OCI-M1 (cell line): Measurements from ENCODE around the gene OR2F1.

Source experiments
- DNase-seq: peaks from one replicate; lab custom pipeline; 2025; lab: John Stamatoyannopoulos, UW

Gene OR2F1

DNA sequence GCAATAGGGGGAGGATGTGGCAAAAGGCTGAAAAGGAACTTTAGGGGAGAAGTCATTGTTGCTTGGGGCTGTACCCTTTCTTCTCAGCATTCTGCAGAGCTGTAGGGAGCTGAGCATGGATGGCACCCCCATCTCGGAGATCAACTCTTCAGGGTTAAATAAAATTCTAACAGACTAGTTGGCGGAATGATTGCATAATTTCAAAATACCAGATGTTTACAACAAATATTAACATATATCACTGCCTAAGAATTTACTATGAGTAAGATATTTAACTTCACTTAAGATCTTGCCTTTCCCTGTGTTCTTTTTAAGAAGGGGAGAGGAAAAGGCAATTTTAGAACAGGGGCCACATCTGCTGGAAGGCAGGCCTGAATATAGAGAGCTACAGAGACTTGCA is 509 bp upstream of the OR2F1 start:
- DNase-seq: no peak

DNA sequence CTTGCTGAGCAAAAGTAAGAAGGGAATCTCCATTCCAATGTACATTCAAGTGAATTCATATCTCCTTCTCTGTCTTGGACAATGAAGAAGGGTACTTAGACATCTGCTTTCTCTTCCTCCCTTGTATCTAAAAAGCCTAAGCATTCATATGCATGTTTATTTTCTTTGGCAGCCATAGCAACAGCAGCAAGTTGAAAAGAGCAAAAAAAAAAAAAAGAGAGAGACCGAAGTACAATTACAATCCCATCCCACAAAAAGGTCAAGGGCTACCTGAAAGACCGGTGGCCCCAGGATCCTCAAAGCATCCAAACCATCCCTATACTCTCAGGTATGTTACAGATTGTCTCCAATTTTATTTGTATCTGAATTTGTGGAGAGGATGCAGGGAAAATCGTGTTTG is 4.1 kb downstream of the OR2F1 start:
- DNase-seq: no peak

DNA sequence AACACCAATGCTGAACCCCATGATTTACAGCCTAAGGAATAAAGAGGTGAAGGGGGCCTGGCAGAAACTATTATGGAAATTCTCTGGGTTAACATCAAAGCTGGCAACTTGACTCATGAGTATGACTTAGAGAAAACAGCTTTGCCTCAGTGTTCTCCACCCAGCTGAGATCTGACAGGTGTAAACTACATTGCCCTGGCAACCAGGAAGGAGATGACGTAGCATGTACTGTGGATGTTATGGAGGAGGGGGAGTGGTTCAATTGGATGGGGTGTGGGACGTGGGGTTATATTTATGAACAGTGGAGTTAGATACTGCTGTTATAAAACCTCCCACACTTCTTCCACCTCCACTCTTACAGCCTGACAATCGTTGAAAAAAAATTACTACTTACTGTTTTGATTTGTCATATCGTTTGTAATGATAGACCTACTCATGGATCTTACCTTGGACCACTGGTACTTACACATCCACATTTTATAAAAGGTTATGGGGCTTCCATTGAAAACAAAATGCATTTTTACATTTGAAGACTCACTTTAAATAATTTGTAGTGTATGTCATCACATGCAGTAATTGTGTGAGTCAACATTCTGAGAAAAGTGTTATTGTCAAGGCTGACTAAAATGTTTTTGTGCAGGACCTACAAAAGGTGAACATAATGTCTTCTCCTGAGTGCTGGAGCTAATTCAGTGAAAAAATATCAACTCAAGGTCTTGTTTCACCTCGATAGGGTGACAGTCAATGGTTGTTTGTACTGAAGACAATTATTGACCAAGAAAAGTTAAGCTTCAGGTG is 6.4 kb downstream of the OR2F1 start:
- no peak for DNase-seq

DNA sequence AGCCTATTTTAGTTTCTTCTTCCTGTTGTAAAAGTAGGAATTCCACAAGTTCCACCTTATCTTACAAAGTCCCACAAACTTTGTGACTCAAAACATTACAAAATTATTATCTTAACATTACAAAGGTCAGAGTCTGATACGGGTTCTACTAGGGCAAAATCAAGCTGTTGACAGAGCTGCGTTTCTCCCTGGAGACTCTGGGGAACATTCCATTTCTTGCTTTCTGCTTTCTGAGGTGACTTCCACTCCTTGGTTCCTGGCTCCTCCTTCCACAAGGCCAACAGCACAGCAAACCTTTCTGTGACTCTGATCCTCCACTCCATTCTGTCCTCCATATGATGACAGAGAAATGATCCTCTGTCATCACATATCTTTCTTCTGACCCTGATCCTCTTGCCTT is 10.6 kb downstream of the OR2F1 start:
- no peak for DNase-seq

DNA sequence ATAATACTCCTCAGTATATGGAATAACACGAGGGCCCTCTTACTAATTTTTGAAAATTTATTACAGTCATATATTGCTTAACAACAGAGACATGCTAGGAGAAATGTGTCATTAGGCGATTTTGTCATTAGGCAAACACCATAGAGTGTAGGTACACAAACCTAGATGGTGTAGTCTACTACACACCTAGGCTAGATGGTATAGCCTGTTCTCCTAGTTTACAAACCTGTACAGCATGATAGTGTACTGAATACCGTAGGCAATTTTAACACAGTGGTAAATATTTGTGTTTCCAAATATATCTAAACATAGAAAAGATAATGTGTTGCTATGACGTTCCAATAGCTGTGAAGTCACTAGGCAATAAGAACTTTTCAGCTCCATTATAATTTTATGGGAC is 12.8 kb downstream of the OR2F1 start:
- no peak for DNase-seq

DNA sequence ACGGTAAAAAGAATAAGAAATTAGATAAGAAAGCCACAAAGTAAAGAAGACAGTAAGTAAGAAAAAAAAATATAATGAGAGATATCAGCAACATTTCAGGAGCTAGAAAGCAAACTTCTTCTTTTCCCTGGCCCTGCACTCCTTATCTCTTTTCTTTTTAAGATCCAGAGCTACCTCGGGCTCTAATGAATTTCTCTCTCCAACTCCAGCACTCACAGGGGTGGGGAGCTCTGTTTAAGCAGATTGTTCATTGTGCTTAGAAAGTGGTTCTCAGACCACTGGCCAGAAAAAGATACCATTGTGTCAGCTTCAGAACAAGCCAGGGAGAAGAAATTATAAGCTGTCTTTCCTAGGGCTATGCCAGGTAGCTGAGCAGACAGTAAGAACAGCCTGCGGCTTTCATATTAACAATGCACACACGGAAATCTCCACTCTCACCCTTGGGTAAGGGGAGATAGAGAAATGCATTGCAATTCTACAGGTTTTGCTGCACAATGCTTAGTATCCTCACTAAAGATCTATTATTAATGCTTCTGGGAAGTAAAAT is 19.3 kb downstream of the OR2F1 start:
- peak; percentile 79 for DNase-seq

DNA sequence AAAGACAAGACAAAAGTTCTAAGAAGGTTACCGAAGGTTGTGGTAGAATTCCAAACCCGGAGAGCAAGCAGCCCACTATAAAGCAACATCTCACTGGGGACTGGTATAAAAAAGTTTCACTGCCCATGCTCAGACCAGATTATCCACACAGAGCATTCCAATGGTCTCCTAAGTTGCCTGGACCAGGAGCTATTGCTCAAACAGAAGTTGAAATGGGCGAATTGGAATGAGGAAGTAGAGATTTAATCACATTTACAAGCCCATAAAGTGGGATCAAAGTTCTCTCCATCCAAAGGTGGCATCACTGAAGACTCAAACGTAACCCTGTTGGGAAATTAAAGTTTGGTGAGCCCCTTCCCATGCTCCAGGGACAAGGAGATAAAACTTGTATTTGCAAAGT is 19.8 kb downstream of the OR2F1 start:
- peak; percentile 24 for DNase-seq

DNA sequence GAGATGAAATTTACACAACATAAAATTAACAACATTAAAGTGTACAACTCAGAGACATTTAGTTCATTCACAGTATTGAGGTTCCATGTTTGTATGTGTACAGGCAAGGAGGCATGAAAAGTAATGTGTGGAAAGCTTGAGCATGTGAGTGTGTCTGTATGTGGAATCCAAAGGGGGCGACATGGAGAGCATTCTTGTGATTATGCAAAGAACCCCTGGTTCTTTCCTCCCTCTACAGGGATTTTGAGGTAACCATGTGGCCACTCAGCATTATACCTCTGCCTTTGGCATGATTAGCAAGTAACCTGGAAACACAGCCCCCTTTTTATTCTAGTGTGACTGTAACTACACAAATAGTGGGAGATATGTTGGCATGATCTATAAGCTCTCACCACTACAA is 21.0 kb downstream of the OR2F1 start:
- DNase-seq: peak; percentile 23

DNA sequence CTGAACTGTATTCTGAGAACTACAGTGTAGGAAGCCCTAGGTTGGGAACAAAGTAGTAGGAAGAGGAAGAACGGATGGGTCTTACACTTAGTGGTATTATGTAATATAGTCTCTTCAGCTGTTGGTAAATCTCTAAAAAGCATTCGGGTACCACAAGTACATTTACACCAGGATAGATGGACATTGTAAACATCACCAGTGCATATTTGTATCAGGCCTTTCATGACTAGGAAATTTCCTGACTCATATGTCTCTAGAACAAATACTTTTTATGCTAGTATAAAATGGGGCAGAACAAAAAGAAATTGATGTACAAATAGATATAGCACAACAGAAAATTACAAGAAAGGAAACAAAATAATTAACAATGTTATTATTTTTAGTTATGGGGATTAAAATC is 23.9 kb downstream of the OR2F1 start:
- DNase-seq: no peak

DNA sequence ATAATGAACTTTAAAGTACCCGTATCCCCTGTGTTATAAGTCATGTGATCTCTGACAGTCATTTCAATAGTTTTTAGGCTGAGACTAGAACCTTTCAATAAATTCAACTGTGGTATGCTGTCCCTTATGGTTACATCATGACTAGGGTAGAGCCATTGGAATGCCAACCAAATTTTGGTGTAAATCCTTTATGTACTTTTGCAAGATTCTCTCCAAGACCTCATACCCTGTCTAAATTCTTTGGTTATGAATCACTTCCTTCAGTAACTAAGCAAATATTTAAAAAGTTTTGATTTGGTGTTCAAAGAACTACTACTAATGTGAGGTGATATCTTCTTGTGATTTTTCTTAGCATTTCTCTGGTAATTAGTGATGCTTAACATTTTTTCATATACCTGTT is 24.7 kb downstream of the OR2F1 start:
- no peak for DNase-seq

DNA sequence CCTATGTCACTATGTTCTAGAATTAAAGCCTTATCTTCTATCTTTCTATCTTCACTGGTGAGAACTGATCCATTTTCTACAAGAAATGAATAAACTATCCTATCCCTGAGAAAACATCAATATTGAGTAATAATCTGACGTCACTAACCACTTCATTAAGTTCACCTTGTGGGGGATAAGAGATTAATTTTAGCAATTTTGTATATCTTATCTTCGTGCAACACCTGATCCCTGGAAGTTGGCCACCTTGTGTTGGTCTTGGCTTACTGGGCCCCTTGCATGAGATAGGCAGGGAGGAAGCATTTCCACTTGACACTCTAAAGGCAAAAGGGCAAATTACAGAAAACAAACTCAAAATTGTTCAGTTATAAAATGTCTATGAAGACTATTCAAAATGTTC is 25.4 kb downstream of the OR2F1 start:
- DNase-seq: peak; percentile 15

DNA sequence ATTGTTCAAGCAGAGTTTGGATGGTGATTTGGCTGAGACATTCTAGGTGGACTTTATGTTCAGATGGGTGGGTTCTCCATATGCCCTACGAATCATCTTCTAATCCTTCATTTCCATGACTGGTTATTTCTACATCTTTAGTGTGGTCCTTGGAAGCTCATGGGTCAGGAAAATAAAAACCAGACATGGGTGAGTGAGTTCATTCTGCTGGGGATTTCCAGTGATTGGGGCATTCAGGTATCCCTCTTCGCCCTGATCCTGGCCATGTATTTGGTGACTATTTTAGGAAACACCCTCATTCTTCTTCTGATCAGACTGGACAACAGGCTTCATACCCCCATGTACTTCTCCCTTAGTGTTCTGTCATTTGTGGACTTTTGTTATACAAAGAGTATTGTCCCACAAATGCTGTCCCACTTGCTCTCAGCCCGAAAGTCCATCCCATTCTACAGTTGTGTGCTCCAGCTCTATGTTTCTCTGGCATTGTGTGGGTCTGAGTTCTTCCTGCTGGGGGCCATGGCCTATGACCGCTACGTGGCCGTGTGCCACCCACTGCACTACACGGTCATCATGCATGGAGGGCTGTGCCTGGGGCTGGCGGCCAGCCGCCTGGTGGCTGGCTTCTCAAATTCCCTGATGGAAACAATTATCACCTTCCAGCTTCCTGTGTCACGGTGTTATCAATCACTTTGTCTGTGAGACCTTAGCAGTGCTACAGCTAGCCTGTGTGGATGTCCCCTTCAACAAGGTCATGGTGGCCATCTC is 26.3 kb downstream of the OR2F1 start:
- DNase-seq: no peak

DNA sequence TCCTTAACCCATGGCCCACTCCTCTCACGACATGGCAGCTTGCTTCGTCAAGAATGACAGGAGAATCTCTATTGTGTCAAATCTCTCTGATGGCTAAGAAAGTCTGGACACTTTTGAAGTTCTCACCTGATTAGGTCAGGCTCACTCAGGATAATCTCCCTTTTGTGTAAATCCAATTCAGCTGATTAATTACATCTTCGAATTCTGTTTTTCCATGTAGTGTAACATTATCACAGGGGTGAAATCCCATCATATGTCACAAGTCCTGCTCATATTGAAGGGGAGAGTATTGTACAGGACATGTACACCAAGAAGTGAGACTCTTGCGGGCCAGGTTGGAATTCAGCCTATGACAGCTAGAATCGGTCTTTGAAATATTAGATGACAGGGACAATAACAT is 29.3 kb downstream of the OR2F1 start:
- no peak for DNase-seq

DNA sequence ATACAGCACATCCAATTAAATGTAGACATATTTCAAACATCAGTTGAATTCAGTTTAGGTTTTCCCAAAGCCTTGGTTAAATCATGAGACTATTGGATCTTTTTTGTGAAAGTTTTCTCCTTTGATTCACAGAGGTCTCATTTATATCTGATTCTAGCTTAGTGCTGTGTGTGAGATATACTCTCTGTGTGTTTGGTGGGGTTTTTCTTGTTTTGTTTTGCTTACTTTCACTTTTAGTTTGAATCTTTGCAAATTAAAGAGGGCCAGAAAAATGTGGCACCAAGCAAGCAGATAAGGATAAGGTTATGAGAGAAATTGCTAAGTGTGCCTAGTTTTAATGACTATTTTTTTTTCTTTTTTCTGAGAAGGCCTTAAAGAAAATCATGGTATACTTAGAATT is 32.9 kb downstream of the OR2F1 start:
- peak; percentile 68 for DNase-seq

DNA sequence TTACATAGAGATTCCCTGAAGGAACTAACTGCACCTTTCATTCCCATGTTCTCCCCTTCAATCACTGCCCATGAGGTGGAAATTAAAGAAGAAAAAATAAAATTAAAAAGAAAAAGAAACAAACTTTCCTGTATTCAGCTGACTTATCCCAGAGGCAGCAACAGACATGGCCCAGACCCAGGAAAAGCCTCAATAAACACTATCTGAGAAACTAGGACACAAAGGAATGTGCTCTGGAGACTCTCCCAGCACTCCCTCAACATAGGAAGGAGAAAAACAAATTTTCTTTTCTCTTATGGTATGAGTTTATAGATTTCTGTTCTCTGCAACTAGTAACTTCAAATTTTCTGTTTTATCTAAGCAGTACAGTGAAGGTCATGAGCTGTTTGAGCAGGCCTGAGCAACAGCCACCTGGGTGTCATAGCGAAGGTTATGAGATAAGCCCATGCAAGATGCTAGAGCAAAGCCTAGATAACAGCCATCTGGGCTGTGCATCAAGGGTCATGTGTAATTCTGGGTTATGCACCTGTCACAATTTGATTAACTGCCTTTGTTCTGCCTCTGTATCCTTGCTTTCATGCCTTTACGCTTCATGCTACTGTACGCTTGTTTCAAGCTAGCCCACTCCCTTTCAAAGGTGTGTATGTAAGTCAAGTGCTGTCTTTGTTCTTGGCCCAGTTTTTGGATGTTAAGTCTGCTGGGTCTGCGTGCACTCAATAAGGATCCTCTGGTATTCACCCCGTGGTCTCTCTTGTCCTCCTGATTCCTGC is 34.5 kb downstream of the OR2F1 start:
- DNase-seq: peak; percentile 4

DNA sequence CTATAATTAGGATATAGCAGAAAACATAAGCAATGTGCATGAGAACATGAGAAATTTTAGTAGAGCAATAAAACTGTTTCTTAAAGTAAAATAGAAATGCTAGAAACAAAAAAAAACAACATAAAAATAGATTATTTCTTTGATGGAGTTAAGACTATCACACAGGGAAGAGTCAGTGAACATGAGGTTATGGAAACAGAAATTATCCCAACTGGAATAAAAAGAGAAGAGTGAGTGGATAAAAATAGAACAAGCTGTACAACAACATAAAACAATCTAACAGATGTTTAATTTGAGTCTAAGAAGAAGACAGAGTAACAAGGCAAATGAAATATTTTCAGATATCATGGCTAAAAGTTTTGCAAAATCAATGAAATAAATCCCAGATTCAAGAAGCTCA is 38.0 kb downstream of the OR2F1 start:
- no peak for DNase-seq

DNA sequence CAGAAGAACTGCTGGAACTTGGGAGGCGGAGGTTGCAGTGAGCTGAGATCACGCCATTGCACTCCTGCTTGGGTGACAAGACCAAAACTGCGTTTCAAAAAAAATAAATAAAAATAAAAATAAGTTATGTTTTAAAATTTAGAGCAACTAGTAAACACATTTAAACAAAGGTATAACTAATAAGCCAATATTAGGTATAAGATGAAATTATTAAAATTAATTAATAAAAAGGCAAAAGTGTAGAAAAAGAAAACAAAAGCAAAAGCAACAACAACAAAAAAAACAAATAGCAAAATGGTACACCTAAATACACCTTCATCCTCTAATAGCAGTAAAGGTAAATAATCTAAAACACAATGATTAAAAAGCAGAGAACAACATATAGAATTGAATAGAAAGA is 39.3 kb downstream of the OR2F1 start:
- DNase-seq: no peak

DNA sequence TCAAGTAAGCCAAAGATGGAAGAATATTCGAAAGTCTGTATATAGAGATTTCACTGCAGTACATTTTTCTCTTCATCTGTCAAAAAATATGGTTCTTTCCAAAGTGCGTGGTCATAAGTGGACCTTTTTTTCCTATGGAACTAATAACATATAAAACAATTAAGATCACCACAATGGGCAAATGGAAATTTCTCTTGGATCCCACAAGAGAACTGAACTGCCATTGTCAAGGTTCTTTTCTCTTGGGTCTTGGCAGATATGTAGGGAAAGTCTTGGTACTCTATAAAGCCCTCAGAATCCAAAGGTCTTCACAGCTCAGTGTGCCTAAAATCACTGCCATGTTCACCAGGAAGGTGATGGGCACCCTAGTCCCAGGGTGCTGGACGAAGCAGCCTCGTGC is 45.4 kb downstream of the OR2F1 start, which contains the start of gene OR6B1:
OR6B1 (plus strand) TSS at position 301 of the 400 bp plus-strand sequence. CDS start 3,677 bp downstream, outside the sequence.
- no peak for DNase-seq

DNA sequence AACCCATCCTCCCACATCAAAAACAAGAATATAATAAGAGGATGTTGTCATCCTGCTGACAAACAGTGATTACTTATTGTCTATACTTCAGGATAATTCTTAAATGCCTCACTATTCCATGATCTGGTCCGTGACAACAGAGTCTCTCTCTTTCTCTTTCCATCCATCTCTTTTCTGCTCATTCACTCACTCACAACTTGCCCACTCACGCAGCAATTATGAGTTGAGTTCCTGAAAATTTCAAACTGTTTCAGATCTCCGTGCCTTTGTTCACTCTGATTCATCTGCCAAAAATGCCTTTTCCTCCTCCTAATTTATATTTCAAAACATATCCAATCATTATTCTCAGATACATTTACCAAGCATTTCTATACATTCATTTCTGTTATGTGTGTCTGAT is 46.9 kb downstream of the OR2F1 start:
- DNase-seq: no peak

DNA sequence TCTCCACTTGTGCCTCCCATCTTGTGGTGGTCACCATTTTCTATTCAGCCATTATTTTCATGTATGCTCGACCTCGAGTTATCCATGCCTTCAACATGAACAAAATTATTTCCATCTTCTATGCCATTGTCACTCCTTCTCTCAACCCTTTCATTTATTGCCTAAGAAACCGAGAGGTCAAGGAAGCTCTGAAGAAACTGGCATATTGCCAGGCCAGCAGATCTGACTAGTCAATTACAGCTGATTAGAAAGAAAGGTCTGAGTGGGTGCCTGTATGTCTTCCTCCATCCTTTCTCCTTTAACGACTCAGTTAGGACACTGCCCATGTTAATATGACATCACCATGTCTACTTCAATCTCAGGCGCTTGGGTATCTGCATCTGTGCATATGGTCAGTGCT is 50.1 kb downstream of the OR2F1 start:
- no peak for DNase-seq

DNA sequence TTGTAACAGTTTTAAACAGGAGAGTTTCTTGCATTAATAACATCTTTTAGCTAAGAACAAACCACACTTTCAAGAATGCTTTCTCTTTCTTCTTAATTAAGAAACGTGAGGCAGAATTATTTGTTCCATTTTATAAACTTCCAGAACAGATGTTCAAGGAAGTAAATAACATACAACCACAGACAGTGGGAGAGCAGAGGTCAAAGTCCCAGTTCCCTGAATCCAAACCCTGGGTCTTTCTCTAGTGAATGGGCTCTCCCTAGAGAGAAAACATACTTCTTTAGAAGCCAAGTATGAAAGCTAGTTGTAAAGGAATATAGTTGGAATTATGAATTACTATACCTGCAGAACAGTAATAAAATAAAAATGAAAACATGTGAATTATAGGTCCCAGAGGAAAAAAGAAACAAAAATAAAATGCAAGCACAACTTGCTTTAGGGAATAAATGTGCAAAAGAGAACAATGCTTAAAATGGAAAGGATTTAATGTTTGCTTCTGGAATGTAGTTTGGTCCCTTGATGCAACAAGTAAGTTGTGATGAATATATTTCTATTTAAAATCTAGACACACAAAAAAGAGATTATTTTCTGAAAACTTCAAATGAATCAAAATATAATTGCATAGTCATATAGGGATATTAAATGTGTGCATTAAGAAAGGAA is 51.5 kb downstream of the OR2F1 start:
- no peak for DNase-seq

DNA sequence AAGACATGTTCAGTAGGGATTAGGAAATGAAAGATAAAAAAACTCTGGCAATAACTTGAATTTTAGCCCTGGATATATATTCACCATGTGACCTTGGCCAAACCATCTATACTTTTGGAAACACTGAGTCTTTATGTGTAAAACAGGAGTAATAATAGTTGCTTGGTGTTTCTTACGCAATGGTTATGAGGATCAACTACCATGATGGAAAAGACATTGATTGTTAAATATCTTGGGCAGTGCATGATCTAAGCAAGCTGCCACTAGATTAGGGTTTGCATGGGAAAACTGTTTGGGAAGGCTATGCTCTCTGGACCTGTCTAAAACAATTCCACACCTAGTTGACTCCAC is 52.0 kb downstream of the OR2F1 start:
- no peak for DNase-seq
